ENCODE measurements around the gene KY.

GRCh38 chr3:134641671-134642300 lies 9.0 kb downstream of the KY start:
- TF ChIP-seq, protein P1, sequence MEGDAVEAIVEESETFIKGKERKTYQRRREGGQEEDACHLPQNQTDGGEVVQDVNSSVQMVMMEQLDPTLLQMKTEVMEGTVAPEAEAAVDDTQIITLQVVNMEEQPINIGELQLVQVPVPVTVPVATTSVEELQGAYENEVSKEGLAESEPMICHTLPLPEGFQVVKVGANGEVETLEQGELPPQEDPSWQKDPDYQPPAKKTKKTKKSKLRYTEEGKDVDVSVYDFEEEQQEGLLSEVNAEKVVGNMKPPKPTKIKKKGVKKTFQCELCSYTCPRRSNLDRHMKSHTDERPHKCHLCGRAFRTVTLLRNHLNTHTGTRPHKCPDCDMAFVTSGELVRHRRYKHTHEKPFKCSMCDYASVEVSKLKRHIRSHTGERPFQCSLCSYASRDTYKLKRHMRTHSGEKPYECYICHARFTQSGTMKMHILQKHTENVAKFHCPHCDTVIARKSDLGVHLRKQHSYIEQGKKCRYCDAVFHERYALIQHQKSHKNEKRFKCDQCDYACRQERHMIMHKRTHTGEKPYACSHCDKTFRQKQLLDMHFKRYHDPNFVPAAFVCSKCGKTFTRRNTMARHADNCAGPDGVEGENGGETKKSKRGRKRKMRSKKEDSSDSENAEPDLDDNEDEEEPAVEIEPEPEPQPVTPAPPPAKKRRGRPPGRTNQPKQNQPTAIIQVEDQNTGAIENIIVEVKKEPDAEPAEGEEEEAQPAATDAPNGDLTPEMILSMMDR (IDR thresholded peaks at IDR 0.05): no peak
- no peak for TF ChIP-seq POLR2A (IDR thresholded peaks at IDR 0.05)
